ENCODE data around the gene VANGL1.

- no peak for TF ChIP-seq POLR2A (IDR thresholded peaks at IDR 0.05; ENCODE audit: low read depth, low read length)
- TF ChIP-seq POLR2AphosphoS5 (IDR thresholded peaks at IDR 0.05; ENCODE audit: low read depth, low read length), result no peak
- no peak for TF ChIP-seq TAF1 (IDR thresholded peaks at IDR 0.05; ENCODE audit: low read depth, low read length)
- no peak for TF ChIP-seq SPI1 (IDR thresholded peaks at IDR 0.05; ENCODE audit: low read depth, low read length)
- TF ChIP-seq PAX5 (IDR thresholded peaks at IDR 0.05; ENCODE audit: insufficient read depth, low read length, severe bottlenecking), result no peak
- TF ChIP-seq POU2F2 (IDR thresholded peaks at IDR 0.05; ENCODE audit: low read depth, low read length), result no peak
These were observed 14.8 kb downstream of the VANGL1 start for GRCh38 chr1:115656461-115657077.

Data from GM12891 (cell line).